ENCODE measurements around the gene NT5DC2. TPM values are rescaled to one million over a fixed set of nuclear protein-coding genes. Genes with fewer than 3 reads are reported as not detected.

NT5DC2 gene
- total RNA-seq, 3 donors from 2014 or later: 29.7 to 53.1 (median 42.8) TPM

DNA sequence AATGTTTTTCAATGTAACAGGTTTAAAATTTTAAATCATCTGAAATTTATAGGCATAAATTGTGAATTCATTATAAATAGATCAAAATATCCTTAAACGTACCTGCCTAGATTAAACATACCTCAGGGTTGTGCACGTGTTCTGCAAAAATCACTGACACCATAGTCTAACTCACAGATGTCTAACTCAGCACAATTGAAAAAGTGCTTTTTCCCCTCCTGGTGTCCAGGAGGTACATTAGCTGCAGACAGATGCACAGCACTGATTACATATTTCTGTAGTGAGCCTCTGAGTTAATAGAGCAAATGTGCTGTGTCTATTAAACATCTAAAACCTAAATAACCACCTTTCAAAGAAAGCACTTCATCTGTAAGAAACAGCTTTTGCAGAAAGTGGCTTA is 13.5 kb upstream of the NT5DC2 start:
- Mint-ChIP-seq H3K4me3 (no peak overlapping the region), H3K4me1 (ENCODE audit: low read depth) (peaks cover 2% of the 10 kb centered on the region), H3K27me3 (ENCODE audit: low read depth) (no peaks in the 10 kb centered on the region), H3K36me3 (ENCODE audit: insufficient read depth) (peaks cover 23% of the 10 kb centered on the region), H3K9me3 (no peaks in the 10 kb centered on the region)
- DNase-seq (no peak), ATAC-seq (no peak)

DNA sequence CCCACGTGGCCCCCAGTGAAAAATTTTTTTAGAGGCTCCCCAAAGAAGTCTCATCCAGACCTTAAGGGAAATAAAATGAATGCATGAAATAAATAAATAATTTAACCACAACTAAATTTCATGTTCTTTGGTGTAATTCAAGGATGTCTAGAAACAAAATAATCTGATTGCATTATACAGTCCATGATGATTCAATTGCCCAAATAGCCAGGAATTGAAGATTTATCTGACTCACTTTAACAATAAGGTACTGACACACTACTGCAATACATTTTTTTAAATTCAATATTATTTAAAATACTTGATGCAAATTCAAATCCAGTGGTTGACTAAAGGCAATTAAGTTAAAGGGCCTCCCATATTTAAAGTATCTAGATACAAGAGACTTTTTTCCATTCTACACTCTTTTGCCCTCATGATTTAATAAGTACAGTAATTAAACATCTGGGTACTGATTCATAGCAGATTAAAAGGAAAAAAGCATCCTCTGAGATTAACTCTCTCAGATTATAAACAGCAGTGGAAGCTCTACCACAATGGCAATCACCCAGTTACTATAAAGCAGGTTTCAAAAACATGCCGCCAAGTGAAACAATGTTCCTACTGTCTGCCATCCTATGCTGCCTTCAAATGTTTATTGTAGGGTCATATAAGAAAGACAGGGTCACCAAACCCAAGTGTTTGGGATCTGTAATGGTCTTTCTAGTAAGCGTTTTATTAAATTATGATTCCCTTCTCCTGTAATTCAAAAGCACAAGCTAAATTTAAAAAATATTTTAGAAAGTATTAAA is 12.6 kb upstream of the NT5DC2 start:
- Mint-ChIP-seq H3K27me3 (ENCODE audit: low read depth) (no peaks in the 10 kb centered on the region), H3K9me3 (no peaks in the 10 kb centered on the region), H3K4me3 (no peak overlapping the region), H3K4me1 (ENCODE audit: low read depth) (peaks cover 2% of the 10 kb centered on the region), H3K36me3 (ENCODE audit: insufficient read depth) (peaks cover 21% of the 10 kb centered on the region)
- ATAC-seq: no peak
- no peak for DNase-seq

DNA sequence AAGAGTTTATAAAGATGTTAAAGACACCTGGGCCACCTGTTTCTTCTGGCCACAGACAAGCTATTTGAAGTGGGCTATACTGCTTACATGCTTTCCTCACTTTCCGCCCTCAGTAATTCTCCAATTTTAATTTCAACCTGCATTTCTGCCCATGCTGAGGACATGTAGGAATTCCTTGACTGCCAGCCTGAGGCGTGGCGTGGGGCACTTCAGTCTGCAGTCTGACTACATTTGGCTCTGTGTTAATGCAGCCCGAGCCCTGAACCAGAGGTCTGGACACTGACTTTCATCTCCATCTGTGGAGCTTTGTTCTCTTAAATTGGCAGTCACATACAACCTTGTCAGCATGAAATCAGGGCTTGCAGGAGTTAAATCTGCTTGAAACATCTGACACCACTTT is 11.3 kb upstream of the NT5DC2 start:
- peaks cover 6% of the 10 kb centered on the region for H3K4me1 Mint-ChIP-seq (ENCODE audit: low read depth)

DNA sequence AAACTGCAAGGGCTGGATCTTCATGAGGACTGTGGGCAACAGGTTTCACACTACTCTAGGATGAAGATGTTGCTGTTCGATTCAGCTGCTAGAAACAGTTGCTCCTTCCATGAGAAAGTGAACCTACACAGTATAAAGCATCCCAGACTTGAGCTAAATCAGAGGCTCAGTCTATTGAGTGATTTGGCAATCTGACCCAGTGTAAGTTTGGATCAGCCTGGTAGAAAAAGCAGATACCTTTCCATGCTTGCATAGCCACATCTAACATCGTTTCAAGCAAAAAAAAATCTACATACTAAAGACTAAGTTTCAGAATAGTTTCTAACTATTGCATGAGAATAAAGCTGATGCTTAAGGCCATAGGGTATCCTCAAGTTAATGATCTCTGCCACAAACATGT is 7.4 kb upstream of the NT5DC2 start:
- ATAC-seq (no peak), DNase-seq (no peak)

More for the DNA sequence above, 11.3 kb upstream of the NT5DC2 start:
- H3K9me3 Mint-ChIP-seq: no peaks in the 10 kb centered on the region
- no peaks in the 10 kb centered on the region for H3K27me3 Mint-ChIP-seq (ENCODE audit: low read depth)
- H3K36me3 Mint-ChIP-seq (ENCODE audit: insufficient read depth): peaks cover 21% of the 10 kb centered on the region
- no peak for ATAC-seq
- no peak overlapping the region for H3K4me3 Mint-ChIP-seq
- no peak for DNase-seq

DNA sequence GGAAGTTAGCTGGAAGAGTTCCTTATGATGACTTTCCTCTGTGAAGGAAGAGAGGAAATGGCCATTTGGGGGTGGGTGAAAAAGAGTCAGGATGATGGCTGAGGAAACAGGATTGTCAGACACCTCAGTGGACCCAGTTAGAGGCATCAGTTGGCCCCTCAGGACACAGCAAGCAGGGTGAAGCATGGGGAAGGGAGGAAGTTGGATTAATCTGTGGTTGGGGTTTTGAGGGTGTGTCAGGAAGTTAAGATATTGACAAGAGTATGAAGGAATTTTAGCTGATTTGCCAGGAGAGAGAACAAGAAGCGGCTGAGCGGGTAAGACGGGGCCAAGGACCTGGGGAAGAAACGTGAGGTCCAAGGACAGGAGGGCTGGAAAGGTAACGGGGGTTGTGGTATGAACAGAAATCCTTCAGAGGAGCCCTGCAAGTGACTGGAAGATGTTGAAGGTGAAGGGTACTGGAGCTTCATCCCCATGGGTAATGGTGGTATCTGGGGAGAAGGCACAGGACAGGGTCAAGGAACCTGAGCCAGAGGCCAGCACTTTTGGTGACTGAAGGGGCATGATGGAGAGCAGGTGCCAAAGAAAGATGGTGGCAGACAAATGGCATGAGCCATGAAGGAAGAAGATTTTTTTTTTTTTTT is 5.5 kb upstream of the NT5DC2 start:
- no peaks in the 10 kb centered on the region for H3K9me3 Mint-ChIP-seq
- ATAC-seq (no peak), DNase-seq (no peak)
- peaks cover 27% of the 10 kb centered on the region for H3K36me3 Mint-ChIP-seq (ENCODE audit: insufficient read depth)
- H3K4me3 Mint-ChIP-seq: peak overlapping the region; percentile 98
- H3K27me3 Mint-ChIP-seq (ENCODE audit: low read depth): no peaks in the 10 kb centered on the region
- peaks cover 43% of the 10 kb centered on the region for H3K4me1 Mint-ChIP-seq (ENCODE audit: low read depth)

More for the DNA sequence above, 7.4 kb upstream of the NT5DC2 start:
- Mint-ChIP-seq H3K9me3 (no peaks in the 10 kb centered on the region), H3K4me1 (ENCODE audit: low read depth) (peaks cover 37% of the 10 kb centered on the region), H3K4me3 (no peak overlapping the region), H3K36me3 (ENCODE audit: insufficient read depth) (peaks cover 29% of the 10 kb centered on the region), H3K27me3 (ENCODE audit: low read depth) (no peaks in the 10 kb centered on the region)

DNA sequence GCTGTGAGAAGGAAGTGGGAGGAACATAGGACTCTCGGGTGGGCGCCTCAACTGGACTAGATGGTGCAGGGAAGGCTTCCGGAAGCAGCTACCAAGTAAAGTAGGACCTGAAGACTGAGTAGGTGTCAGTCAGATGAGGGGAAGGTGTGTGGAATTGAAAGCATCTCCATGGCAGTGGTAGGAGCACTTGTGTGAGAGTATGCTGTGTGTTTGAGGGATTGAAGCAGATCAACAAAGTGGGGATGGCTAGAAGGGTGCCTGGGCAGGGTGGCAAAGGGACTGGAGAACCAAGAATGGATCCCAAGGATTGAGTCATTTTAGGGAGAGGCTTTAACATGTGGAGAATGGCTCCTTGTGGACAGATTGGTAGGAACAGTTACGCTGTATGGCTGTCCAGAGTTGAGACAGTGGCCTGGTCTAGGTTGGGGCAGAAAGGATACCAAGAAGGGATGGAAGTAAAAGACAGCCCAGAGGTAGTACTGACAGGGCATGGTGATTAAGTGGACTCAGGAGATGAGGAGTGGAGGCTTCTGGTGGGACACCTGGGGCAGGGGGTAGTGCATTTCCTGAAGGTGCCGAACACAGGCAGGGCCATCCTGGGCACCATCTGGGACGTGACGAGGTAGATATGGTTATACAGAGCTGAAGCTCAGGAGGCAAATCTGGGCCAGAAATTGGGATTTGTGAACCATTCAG is 4.2 kb upstream of the NT5DC2 start:
- Mint-ChIP-seq H3K4me3 (peak overlapping the region; percentile 98), H3K9me3 (no peaks in the 10 kb centered on the region), H3K27me3 (ENCODE audit: low read depth) (no peaks in the 10 kb centered on the region), H3K4me1 (ENCODE audit: low read depth) (peaks cover 43% of the 10 kb centered on the region), H3K36me3 (ENCODE audit: insufficient read depth) (peaks cover 27% of the 10 kb centered on the region)
- ATAC-seq (no peak), DNase-seq (no peak)

DNA sequence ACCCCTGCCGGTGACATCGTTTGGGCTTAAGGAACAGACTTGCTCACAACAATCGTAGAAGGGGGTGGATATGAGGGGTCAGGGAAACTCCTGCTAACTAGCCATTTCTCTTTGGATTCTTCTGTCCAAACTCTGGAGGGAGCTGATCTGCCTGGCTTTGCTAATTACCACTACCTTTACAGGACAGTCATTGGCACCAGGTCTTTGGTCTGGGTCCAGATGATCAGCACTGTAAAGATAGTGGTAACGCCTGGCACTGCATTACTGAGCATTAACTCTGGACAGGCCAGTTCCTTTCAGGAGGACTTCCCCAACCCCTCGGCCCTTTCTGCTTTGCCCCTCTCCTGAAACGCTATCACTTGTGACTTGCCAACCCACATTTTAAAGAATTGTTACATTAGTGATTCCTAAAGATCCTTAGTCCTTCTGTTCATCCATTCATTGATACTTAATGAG is 3.5 kb upstream of the NT5DC2 start:
- ATAC-seq (no peak), DNase-seq (no peak)
- no peaks in the 10 kb centered on the region for H3K9me3 Mint-ChIP-seq
- H3K27me3 Mint-ChIP-seq (ENCODE audit: low read depth): no peaks in the 10 kb centered on the region
- peaks cover 27% of the 10 kb centered on the region for H3K36me3 Mint-ChIP-seq (ENCODE audit: insufficient read depth)
- H3K4me3 Mint-ChIP-seq: peak overlapping the region; percentile 98
- H3K4me1 Mint-ChIP-seq (ENCODE audit: low read depth): peaks cover 48% of the 10 kb centered on the region

DNA sequence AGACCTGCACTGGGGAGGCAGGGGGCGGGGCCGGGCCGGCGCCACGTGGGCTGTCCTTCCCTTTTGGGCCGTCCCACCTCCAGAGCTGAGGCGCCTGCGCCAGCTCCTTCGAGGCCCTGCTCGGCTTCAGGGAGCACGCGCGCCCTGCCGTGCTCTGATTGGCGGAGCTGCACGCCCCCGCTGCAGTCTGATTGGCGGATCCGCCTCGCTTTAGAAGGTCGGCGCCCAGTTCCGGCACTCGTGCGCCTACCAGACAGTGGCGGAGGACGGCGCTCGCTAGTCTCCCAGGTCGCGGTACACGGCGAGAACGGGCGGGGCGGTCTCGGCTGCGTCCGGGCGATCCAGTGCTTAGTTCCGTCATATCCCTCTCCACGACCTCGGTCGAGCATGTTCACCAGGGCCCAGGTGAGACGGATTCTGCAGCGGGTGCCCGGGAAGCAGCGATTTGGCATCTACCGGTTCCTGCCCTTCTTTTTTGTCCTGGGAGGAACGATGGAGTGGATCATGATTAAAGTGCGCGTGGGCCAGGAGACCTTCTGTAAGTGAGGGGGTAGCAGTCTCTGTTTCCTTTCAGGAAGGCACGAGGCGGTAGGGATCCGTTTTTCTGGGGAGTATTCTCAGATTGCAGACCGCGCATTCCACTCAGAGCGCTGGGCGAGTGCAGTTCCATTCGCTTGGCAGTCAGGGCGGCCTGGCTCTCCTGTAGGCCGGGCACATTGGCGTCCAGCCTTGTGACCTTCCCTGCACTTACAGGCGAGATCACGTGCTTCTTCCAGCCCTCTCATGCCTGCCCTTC is 2.9 kb upstream of the NT5DC2 start, which contains the start of gene UQCC5:
UQCC5 (plus strand) TSS at position 237 of the 796 bp plus-strand sequence; CDS start at position 388, 151 bp downstream.
- ATAC-seq (peak; percentile 88 to 89), DNase-seq (peak; percentile 96)
- no peaks in the 10 kb centered on the region for H3K27me3 Mint-ChIP-seq (ENCODE audit: low read depth)
- no peaks in the 10 kb centered on the region for H3K9me3 Mint-ChIP-seq
- peaks cover 27% of the 10 kb centered on the region for H3K36me3 Mint-ChIP-seq (ENCODE audit: insufficient read depth)
- peaks cover 48% of the 10 kb centered on the region for H3K4me1 Mint-ChIP-seq (ENCODE audit: low read depth)
- peak within 1 kb of the TSS; percentile 98 for H3K4me3 Mint-ChIP-seq

DNA sequence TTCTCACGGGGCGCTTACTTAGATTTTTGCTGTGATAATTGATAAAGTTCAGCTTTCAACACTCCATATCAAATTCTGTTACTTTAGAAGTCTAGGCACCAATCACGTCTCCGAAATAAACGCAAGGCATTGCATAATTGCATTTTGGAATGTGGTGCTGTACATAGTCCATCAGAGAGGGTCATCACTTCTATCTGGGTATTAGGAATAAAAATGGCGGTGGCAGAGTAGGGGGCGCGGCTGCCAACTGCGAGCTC is 2.4 kb upstream of the NT5DC2 start:
- DNase-seq: no peak
- peaks cover 47% of the 10 kb centered on the region for H3K4me1 Mint-ChIP-seq (ENCODE audit: low read depth)
- peaks cover 24% of the 10 kb centered on the region for H3K36me3 Mint-ChIP-seq (ENCODE audit: insufficient read depth)
- H3K27me3 Mint-ChIP-seq (ENCODE audit: low read depth): no peaks in the 10 kb centered on the region
- H3K9me3 Mint-ChIP-seq: no peaks in the 10 kb centered on the region
- no peak for ATAC-seq
- peak overlapping the region; percentile 98 for H3K4me3 Mint-ChIP-seq

DNA sequence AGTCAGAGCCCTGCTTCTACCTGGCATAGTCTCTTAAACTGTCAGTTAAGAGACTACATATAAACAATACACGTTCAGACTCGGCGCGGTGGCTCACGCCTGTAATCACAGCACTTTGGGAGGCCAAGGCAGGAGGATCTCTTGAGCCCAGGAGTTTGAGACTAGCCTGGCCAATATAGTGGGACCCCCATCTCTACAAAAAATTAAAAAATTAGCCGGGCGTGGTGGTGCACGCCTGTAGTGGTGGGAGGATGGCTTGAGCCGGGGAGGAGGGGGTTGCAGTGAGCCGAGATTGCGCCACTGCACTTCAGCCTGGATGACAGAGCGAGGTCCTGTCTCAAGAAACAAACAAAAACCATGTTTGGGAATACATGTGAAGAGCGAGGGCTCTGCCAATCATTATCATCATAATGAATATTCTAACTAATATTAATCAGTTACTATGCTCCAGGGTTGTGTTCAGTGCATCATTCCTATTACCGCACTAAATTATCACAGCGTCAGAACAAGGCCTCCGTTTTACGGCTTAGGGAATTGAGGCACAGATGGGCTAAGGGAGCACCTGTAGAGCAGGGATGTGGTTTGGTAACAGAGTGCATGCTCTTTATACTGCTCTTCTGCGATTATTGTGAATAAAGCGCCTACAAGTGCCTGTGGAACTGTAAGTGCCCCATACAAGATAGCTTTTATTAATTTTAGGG is 1.9 kb upstream of the NT5DC2 start:
- Mint-ChIP-seq H3K27me3 (ENCODE audit: low read depth) (no peaks in the 10 kb centered on the region), H3K4me3 (peak overlapping the region; percentile 98), H3K36me3 (ENCODE audit: insufficient read depth) (peaks cover 22% of the 10 kb centered on the region), H3K9me3 (no peaks in the 10 kb centered on the region), H3K4me1 (ENCODE audit: low read depth) (peaks cover 44% of the 10 kb centered on the region)
- no peak for DNase-seq
- ATAC-seq: no peak

DNA sequence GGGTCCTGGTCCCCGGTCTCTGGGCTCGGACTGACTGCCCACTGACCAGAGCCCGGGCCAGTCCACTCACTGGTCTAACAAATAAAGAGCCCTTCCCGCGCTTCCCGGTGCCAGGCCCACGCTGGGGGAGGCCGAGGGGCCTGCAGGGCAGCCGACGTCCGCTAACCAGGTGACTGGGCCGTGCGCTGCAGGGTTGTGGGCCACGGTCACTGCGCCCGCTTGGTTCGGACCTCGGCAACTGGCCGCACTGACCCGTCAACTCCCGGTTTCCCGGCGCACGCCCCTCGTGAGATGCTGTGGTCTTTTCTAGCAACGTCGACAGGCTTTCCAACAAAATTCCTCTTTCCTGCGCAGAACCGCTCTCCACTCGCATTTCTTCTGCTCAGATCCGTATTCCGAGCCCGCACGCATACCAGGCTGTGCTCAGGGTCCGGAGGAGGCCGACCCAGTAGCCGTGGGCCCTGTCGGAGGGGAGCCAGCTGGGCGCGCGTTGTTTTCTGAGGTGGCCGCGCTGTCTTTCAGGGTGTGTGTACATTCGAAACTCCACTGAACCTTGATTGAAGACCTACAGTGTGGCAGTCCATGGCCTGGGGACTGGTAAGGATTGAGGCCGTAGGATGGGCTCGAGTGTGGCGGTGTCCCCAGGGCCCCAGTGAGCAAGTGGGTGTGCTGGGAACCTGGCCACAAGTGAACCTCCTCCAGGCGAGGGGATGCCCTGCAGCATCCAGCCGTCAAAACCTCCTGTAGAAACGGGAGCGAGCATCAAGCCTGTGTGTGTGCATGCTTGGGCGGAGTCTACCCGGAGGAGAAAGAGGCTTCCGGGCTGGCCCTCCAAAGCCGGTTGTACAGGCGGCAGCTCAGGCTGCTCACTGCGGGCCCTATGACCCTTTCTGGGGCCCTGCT is 875 bp upstream of the NT5DC2 start:
- Mint-ChIP-seq H3K27me3 (ENCODE audit: low read depth) (no peaks in the 10 kb centered on the region), H3K9me3 (no peaks in the 10 kb centered on the region), H3K4me3 (peak overlapping the region; percentile 98), H3K36me3 (ENCODE audit: insufficient read depth) (peaks cover 19% of the 10 kb centered on the region), H3K4me1 (ENCODE audit: low read depth) (peaks cover 40% of the 10 kb centered on the region)
- DNase-seq (no peak), ATAC-seq (no peak)

DNA sequence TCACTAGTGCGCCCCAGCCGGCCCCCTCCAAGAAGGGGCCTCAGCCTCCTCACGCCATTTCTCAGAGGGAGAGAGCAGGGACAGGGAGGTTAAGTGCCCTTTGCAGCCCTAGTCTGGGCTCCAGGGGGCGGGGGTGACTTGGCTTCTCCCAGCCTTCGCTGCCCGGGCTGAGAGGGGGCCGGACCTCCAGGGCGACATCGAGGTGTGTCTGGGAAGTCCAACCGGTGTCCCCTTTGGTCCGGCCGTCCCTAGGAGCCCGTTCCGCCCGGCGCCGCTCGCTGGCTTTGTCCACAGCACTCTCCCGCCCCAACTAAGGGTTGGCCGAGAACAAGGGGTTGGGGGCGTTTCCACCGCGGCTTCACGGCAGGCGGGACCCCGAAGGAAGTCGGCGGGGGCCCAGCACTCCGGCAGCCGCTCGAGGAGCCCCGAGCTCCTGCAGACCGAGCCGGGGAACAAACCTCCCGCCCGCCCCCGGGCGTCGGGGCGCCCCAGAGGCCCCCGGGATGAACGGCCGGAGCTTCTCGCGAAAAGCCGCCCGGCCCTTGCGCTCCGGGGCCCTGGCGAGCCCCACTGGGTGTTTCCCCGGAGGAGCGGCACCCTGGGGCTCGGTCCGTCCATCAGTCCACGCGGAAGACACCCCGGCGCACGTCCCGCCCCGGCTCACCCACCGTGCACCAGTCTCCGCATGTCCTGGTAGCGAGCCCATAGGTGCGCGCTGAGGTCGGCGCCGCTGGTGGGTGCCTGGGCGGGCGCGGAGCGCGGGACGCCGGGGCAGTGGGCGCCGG is 627 bp downstream of the NT5DC2 start:
- DNase-seq (no peak), ATAC-seq (peak; percentile 4 to 6)
- H3K4me3 Mint-ChIP-seq: peak overlapping the region; percentile 73
- no peaks in the 10 kb centered on the region for H3K27me3 Mint-ChIP-seq (ENCODE audit: low read depth)
- H3K36me3 Mint-ChIP-seq (ENCODE audit: insufficient read depth): peaks cover 8% of the 10 kb centered on the region
- H3K9me3 Mint-ChIP-seq: no peaks in the 10 kb centered on the region
- peaks cover 26% of the 10 kb centered on the region for H3K4me1 Mint-ChIP-seq (ENCODE audit: low read depth)
